ENCODE results near the gene TNFRSF9. TPM values are rescaled to one million over a fixed set of nuclear protein-coding genes. Genes with fewer than 3 reads are reported as not detected.

TNFRSF9 gene
- total RNA-seq, 1 donor from 2014 or later = under 0.01 TPM

- Histone ChIP-seq H3K27ac (ENCODE audit: low read depth, low read length) (no peak overlapping the region), H3K4me1 (ENCODE audit: control insufficient read depth in 3 of 3, insufficient read depth in 3 of 3, low read length in 3 of 3) (peaks cover 9 to 13% (median 13%) of the 10 kb centered on the region in 3 donors), H3K27me3 (ENCODE audit: control insufficient read depth in 3 of 3, insufficient read depth in 3 of 3, low read length in 3 of 3) (peaks cover 21 to 40% (median 25%) of the 10 kb centered on the region in 3 donors), H3K4me3 (ENCODE audit: low read length in 3 of 3) (no peak overlapping the region), H3K9me3 (ENCODE audit: control insufficient read depth in 3 of 3, low read length in 3 of 3) (no peaks in the 10 kb centered on the region), H3K36me3 (ENCODE audit: control insufficient read depth in 3 of 3, insufficient read depth in 3 of 3, low read length in 3 of 3) (no peaks in the 10 kb centered on the region), H3K9ac (ENCODE audit: low read depth in 1 of 3, low read length in 3 of 3) (no peak overlapping the region)
These were observed 2.6 kb upstream of the TNFRSF9 start for GRCh38 chr1:7943251-7943650.

- Histone ChIP-seq H3K9ac (ENCODE audit: low read depth in 1 of 3, low read length in 3 of 3) (peak overlapping the region in 1 of 3 donors; percentile 45), H3K27ac (ENCODE audit: low read depth, low read length) (no peak overlapping the region), H3K9me3 (ENCODE audit: control insufficient read depth in 3 of 3, low read length in 3 of 3) (no peaks in the 10 kb centered on the region), H3K27me3 (ENCODE audit: control insufficient read depth in 3 of 3, insufficient read depth in 3 of 3, low read length in 3 of 3) (peaks cover 25 to 43% (median 25%) of the 10 kb centered on the region in 3 donors), H3K36me3 (ENCODE audit: control insufficient read depth in 3 of 3, insufficient read depth in 3 of 3, low read length in 3 of 3) (no peaks in the 10 kb centered on the region), H3K4me1 (ENCODE audit: control insufficient read depth in 3 of 3, insufficient read depth in 3 of 3, low read length in 3 of 3) (peaks cover 9 to 13% (median 13%) of the 10 kb centered on the region in 3 donors), H3K4me3 (ENCODE audit: low read length in 3 of 3) (peak overlapping the region; percentile 27 to 61 (median 56))
These were observed 1.7 kb upstream of the TNFRSF9 start for GRCh38 chr1:7942214-7942921.

- no peaks in the 10 kb centered on the region for H3K36me3 ChIP-seq (ENCODE audit: control insufficient read depth in 3 of 3, insufficient read depth in 3 of 3, low read length in 3 of 3)
- H3K27ac ChIP-seq (ENCODE audit: low read depth, low read length) = no peak overlapping the region
- H3K9me3 ChIP-seq (ENCODE audit: control insufficient read depth in 3 of 3, low read length in 3 of 3) = no peaks in the 10 kb centered on the region
- H3K4me1 ChIP-seq (ENCODE audit: control insufficient read depth in 3 of 3, insufficient read depth in 3 of 3, low read length in 3 of 3) = peaks cover 9 to 13% (median 13%) of the 10 kb centered on the region in 3 donors
- peaks cover 31 to 50% (median 32%) of the 10 kb centered on the region in 3 donors for H3K27me3 ChIP-seq (ENCODE audit: control insufficient read depth in 3 of 3, insufficient read depth in 3 of 3, low read length in 3 of 3)
- no peak overlapping the region for H3K9ac ChIP-seq (ENCODE audit: low read depth in 1 of 3, low read length in 3 of 3)
- H3K4me3 ChIP-seq (ENCODE audit: low read length in 3 of 3) = no peak overlapping the region
These were observed 776 bp upstream of the TNFRSF9 start for GRCh38 chr1:7941437-7941793.

GRCh38 chr1:7940034-7940433, 605 bp downstream of the TNFRSF9 start:
- peaks cover 9 to 13% (median 13%) of the 10 kb centered on the region in 3 donors for H3K4me1 ChIP-seq (ENCODE audit: control insufficient read depth in 3 of 3, insufficient read depth in 3 of 3, low read length in 3 of 3)
- H3K27ac ChIP-seq (ENCODE audit: low read depth, low read length) = no peak overlapping the region
- no peak overlapping the region for H3K4me3 ChIP-seq (ENCODE audit: low read length in 3 of 3)
- no peaks in the 10 kb centered on the region for H3K36me3 ChIP-seq (ENCODE audit: control insufficient read depth in 3 of 3, insufficient read depth in 3 of 3, low read length in 3 of 3)
- H3K9me3 ChIP-seq (ENCODE audit: control insufficient read depth in 3 of 3, low read length in 3 of 3) = no peaks in the 10 kb centered on the region
- H3K27me3 ChIP-seq (ENCODE audit: control insufficient read depth in 3 of 3, insufficient read depth in 3 of 3, low read length in 3 of 3) = peaks cover 31 to 54% (median 32%) of the 10 kb centered on the region in 3 donors
- no peak overlapping the region for H3K9ac ChIP-seq (ENCODE audit: low read depth in 1 of 3, low read length in 3 of 3)

- no peaks in the 10 kb centered on the region for H3K36me3 ChIP-seq (ENCODE audit: control insufficient read depth in 3 of 3, insufficient read depth in 3 of 3, low read length in 3 of 3)
- H3K9ac ChIP-seq (ENCODE audit: low read depth in 1 of 3, low read length in 3 of 3) = no peak overlapping the region
- peaks cover 30 to 54% (median 31%) of the 10 kb centered on the region in 3 donors for H3K27me3 ChIP-seq (ENCODE audit: control insufficient read depth in 3 of 3, insufficient read depth in 3 of 3, low read length in 3 of 3)
- no peak overlapping the region for H3K27ac ChIP-seq (ENCODE audit: low read depth, low read length)
- no peak overlapping the region for H3K4me3 ChIP-seq (ENCODE audit: low read length in 3 of 3)
- H3K9me3 ChIP-seq (ENCODE audit: control insufficient read depth in 3 of 3, low read length in 3 of 3) = no peaks in the 10 kb centered on the region
- H3K4me1 ChIP-seq (ENCODE audit: control insufficient read depth in 3 of 3, insufficient read depth in 3 of 3, low read length in 3 of 3) = peaks cover 9 to 13% (median 13%) of the 10 kb centered on the region in 3 donors
These were observed 2.6 kb downstream of the TNFRSF9 start for GRCh38 chr1:7938070-7938469.

- Histone ChIP-seq H3K36me3 (ENCODE audit: control insufficient read depth in 3 of 3, insufficient read depth in 3 of 3, low read length in 3 of 3) (no peaks in the 10 kb centered on the region), H3K4me3 (ENCODE audit: low read length in 3 of 3) (no peak overlapping the region), H3K9ac (ENCODE audit: low read depth in 1 of 3, low read length in 3 of 3) (no peak overlapping the region), H3K9me3 (ENCODE audit: control insufficient read depth in 3 of 3, low read length in 3 of 3) (no peaks in the 10 kb centered on the region), H3K4me1 (ENCODE audit: control insufficient read depth in 3 of 3, insufficient read depth in 3 of 3, low read length in 3 of 3) (no peaks in the 10 kb centered on the region), H3K27me3 (ENCODE audit: control insufficient read depth in 3 of 3, insufficient read depth in 3 of 3, low read length in 3 of 3) (peaks cover 8 to 24% (median 19%) of the 10 kb centered on the region in 3 donors), H3K27ac (ENCODE audit: low read depth, low read length) (no peak overlapping the region)
These were observed 8.0 kb downstream of the TNFRSF9 start for GRCh38 chr1:7932524-7933138.

- Histone ChIP-seq H3K9me3 (ENCODE audit: control insufficient read depth in 3 of 3, low read length in 3 of 3) (no peaks in the 10 kb centered on the region), H3K9ac (ENCODE audit: low read depth in 1 of 3, low read length in 3 of 3) (no peak overlapping the region), H3K4me1 (ENCODE audit: control insufficient read depth in 3 of 3, insufficient read depth in 3 of 3, low read length in 3 of 3) (no peaks in the 10 kb centered on the region), H3K27ac (ENCODE audit: low read depth, low read length) (no peak overlapping the region), H3K27me3 (ENCODE audit: control insufficient read depth in 3 of 3, insufficient read depth in 3 of 3, low read length in 3 of 3) (peaks cover 8 to 14% (median 10%) of the 10 kb centered on the region in 3 donors), H3K36me3 (ENCODE audit: control insufficient read depth in 3 of 3, insufficient read depth in 3 of 3, low read length in 3 of 3) (no peaks in the 10 kb centered on the region), H3K4me3 (ENCODE audit: low read length in 3 of 3) (no peak overlapping the region)
These were observed 9.2 kb downstream of the TNFRSF9 start for GRCh38 chr1:7931446-7931812.

- H3K9me3 ChIP-seq (ENCODE audit: control insufficient read depth in 3 of 3, low read length in 3 of 3) = no peaks in the 10 kb centered on the region
- H3K4me1 ChIP-seq (ENCODE audit: control insufficient read depth in 3 of 3, insufficient read depth in 3 of 3, low read length in 3 of 3) = no peaks in the 10 kb centered on the region
- no peaks in the 10 kb centered on the region for H3K36me3 ChIP-seq (ENCODE audit: control insufficient read depth in 3 of 3, insufficient read depth in 3 of 3, low read length in 3 of 3)
- H3K4me3 ChIP-seq (ENCODE audit: low read length in 3 of 3) = no peak overlapping the region
- no peak overlapping the region for H3K27ac ChIP-seq (ENCODE audit: low read depth, low read length)
- H3K9ac ChIP-seq (ENCODE audit: low read depth in 1 of 3, low read length in 3 of 3) = no peak overlapping the region
- peaks cover 10 to 14% (median 12%) of the 10 kb centered on the region in 3 donors for H3K27me3 ChIP-seq (ENCODE audit: control insufficient read depth in 3 of 3, insufficient read depth in 3 of 3, low read length in 3 of 3)
These were observed 9.8 kb downstream of the TNFRSF9 start for GRCh38 chr1:7930645-7931445.

- Histone ChIP-seq H3K9ac (ENCODE audit: low read depth in 1 of 3, low read length in 3 of 3) (no peak overlapping the region), H3K4me1 (ENCODE audit: control insufficient read depth in 3 of 3, insufficient read depth in 3 of 3, low read length in 3 of 3) (no peaks in the 10 kb centered on the region), H3K9me3 (ENCODE audit: control insufficient read depth in 3 of 3, low read length in 3 of 3) (no peaks in the 10 kb centered on the region), H3K36me3 (ENCODE audit: control insufficient read depth in 3 of 3, insufficient read depth in 3 of 3, low read length in 3 of 3) (no peaks in the 10 kb centered on the region), H3K27me3 (ENCODE audit: control insufficient read depth in 3 of 3, insufficient read depth in 3 of 3, low read length in 3 of 3) (peaks cover 10 to 15% (median 10%) of the 10 kb centered on the region in 3 donors), H3K27ac (ENCODE audit: low read depth, low read length) (no peak overlapping the region), H3K4me3 (ENCODE audit: low read length in 3 of 3) (no peak overlapping the region)
These were observed 11.0 kb downstream of the TNFRSF9 start for GRCh38 chr1:7929637-7930036.

GRCh38 chr1:7928247-7928646, 12.4 kb downstream of the TNFRSF9 start:
- Histone ChIP-seq H3K27ac (ENCODE audit: low read depth, low read length) (no peak overlapping the region), H3K4me3 (ENCODE audit: low read length in 3 of 3) (no peak overlapping the region), H3K27me3 (ENCODE audit: control insufficient read depth in 3 of 3, insufficient read depth in 3 of 3, low read length in 3 of 3) (peaks cover 10 to 15% (median 14%) of the 10 kb centered on the region in 3 donors), H3K4me1 (ENCODE audit: control insufficient read depth in 3 of 3, insufficient read depth in 3 of 3, low read length in 3 of 3) (no peaks in the 10 kb centered on the region), H3K36me3 (ENCODE audit: control insufficient read depth in 3 of 3, insufficient read depth in 3 of 3, low read length in 3 of 3) (no peaks in the 10 kb centered on the region), H3K9me3 (ENCODE audit: control insufficient read depth in 3 of 3, low read length in 3 of 3) (no peaks in the 10 kb centered on the region), H3K9ac (ENCODE audit: low read depth in 1 of 3, low read length in 3 of 3) (no peak overlapping the region)
